Measurements from ENCODE around the gene SNX5.

- no peak for TF ChIP-seq CTCF (IDR thresholded peaks at IDR 0.05)
- TF ChIP-seq EZH2 (IDR thresholded peaks at IDR 0.05; ENCODE audit: borderline replicate concordance, insufficient read depth, low read depth, low read length, poor library complexity, severe bottlenecking), result no peak
Measured at GRCh38 chr20:18011951-18012645, 43.5 kb upstream of the SNX5 start.
